DMS79 treated with DMSO at 0.1 percent for 48 hours (cell line): ENCODE data around the gene ARID2.

ENCODE experiments used
- DNase-seq: peaks from one replicate; lab custom pipeline; 2025; lab: John Stamatoyannopoulos, UW

The ARID2 gene

GRCh38 chr12:45853550-45853949, 124.0 kb downstream of the ARID2 start:
- no peak for DNase-seq

- no peak for DNase-seq
Measured at GRCh38 chr12:45863332-45863731, 133.8 kb downstream of the ARID2 start.

- DNase-seq: no peak
Measured at GRCh38 chr12:45866299-45866698, 136.8 kb downstream of the ARID2 start.

- no peak for DNase-seq
Measured at GRCh38 chr12:45872446-45872845, 142.9 kb downstream of the ARID2 start.

GRCh38 chr12:45877069-45877468, 147.6 kb downstream of the ARID2 start:
- DNase-seq: no peak

- DNase-seq: no peak
Measured at GRCh38 chr12:45878630-45879255, 149.2 kb downstream of the ARID2 start.

- DNase-seq: no peak
Measured at GRCh38 chr12:45879363-45879895, 149.9 kb downstream of the ARID2 start.

GRCh38 chr12:45880533-45880932, 151.0 kb downstream of the ARID2 start:
- DNase-seq: no peak

GRCh38 chr12:45883187-45883586, 153.7 kb downstream of the ARID2 start:
- DNase-seq: no peak

- no peak for DNase-seq
Measured at GRCh38 chr12:45886685-45887084, 157.2 kb downstream of the ARID2 start.

- DNase-seq: no peak
Measured at GRCh38 chr12:45887544-45887943, 158.0 kb downstream of the ARID2 start.

- no peak for DNase-seq
Measured at GRCh38 chr12:45890276-45890675, 160.8 kb downstream of the ARID2 start.

GRCh38 chr12:45893240-45893639, 163.7 kb downstream of the ARID2 start:
- no peak for DNase-seq

- DNase-seq: no peak
Measured at GRCh38 chr12:45895961-45896360, 166.5 kb downstream of the ARID2 start.

GRCh38 chr12:45898094-45898493, 168.6 kb downstream of the ARID2 start:
- DNase-seq: no peak

- no peak for DNase-seq
Measured at GRCh38 chr12:45907955-45908354, 178.4 kb downstream of the ARID2 start.

- DNase-seq: no peak
Measured at GRCh38 chr12:45909041-45909713, 179.7 kb downstream of the ARID2 start.

- peak; percentile 80 for DNase-seq
Measured at GRCh38 chr12:45912774-45913173, 183.3 kb downstream of the ARID2 start.

GRCh38 chr12:45913631-45914030, 184.1 kb downstream of the ARID2 start:
- DNase-seq: no peak

GRCh38 chr12:45914090-45914489, 184.6 kb downstream of the ARID2 start:
- DNase-seq: no peak

GRCh38 chr12:45915405-45915804, 185.9 kb downstream of the ARID2 start:
- no peak for DNase-seq

- no peak for DNase-seq
Measured at GRCh38 chr12:45918818-45919217, 189.3 kb downstream of the ARID2 start.

GRCh38 chr12:45928309-45928708, 198.8 kb downstream of the ARID2 start:
- no peak for DNase-seq

- no peak for DNase-seq
Measured at GRCh38 chr12:45930369-45930768, 200.9 kb downstream of the ARID2 start.
